Measurements from ENCODE around the gene RBM10. TPM values are rescaled to one million over a fixed set of nuclear protein-coding genes. Genes with fewer than 3 reads are reported as not detected.
A peak's percentile ranks its signal among the peaks of the same experiment; 100 is the strongest.

Gene RBM10
- total and polyA plus RNA-seq, 9 of the 15 experiments (the other 6 are each of a cell fraction or from before 2014, with no cell fraction given): 1.1 to 61.7 (median 31.5) TPM

GRCh38 chrX:47218280-47218919 is 73.4 kb downstream of the RBM10 start, which contains the start of gene CDK16 (continued):
- no peak for TF ChIP-seq TCFL5 (CRISPR knock-in tag; conservative IDR thresholded peaks at IDR 0.05)
- TF ChIP-seq POLR2A (conservative IDR thresholded peaks at IDR 0.05): peak; percentile 83
- no peak for TF ChIP-seq ZNF324 (CRISPR knock-in tag; IDR thresholded peaks at IDR 0.05)
- TF ChIP-seq, protein P1, sequence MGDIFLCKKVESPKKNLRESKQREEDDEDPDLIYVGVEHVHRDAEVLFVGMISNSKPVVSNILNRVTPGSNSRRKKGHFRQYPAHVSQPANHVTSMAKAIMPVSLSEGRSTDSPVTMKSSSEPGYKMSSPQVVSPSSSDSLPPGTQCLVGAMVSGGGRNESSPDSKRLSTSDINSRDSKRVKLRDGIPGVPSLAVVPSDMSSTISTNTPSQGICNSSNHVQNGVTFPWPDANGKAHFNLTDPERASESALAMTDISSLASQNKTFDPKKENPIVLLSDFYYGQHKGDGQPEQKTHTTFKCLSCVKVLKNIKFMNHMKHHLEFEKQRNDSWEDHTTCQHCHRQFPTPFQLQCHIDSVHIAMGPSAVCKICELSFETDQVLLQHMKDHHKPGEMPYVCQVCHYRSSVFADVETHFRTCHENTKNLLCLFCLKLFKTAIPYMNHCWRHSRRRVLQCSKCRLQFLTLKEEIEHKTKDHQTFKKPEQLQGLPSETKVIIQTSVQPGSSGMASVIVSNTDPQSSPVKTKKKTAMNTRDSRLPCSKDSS (IDR thresholded peaks at IDR 0.05; ENCODE audit: low read depth, partially characterized antibody): no peak
- peak; percentile 65 to 99 for TF ChIP-seq NONO (IDR thresholded peaks at IDR 0.05; ENCODE audit: low read depth in 2 of 2, low read length in 1 of 2)
- TF ChIP-seq, protein P2, sequence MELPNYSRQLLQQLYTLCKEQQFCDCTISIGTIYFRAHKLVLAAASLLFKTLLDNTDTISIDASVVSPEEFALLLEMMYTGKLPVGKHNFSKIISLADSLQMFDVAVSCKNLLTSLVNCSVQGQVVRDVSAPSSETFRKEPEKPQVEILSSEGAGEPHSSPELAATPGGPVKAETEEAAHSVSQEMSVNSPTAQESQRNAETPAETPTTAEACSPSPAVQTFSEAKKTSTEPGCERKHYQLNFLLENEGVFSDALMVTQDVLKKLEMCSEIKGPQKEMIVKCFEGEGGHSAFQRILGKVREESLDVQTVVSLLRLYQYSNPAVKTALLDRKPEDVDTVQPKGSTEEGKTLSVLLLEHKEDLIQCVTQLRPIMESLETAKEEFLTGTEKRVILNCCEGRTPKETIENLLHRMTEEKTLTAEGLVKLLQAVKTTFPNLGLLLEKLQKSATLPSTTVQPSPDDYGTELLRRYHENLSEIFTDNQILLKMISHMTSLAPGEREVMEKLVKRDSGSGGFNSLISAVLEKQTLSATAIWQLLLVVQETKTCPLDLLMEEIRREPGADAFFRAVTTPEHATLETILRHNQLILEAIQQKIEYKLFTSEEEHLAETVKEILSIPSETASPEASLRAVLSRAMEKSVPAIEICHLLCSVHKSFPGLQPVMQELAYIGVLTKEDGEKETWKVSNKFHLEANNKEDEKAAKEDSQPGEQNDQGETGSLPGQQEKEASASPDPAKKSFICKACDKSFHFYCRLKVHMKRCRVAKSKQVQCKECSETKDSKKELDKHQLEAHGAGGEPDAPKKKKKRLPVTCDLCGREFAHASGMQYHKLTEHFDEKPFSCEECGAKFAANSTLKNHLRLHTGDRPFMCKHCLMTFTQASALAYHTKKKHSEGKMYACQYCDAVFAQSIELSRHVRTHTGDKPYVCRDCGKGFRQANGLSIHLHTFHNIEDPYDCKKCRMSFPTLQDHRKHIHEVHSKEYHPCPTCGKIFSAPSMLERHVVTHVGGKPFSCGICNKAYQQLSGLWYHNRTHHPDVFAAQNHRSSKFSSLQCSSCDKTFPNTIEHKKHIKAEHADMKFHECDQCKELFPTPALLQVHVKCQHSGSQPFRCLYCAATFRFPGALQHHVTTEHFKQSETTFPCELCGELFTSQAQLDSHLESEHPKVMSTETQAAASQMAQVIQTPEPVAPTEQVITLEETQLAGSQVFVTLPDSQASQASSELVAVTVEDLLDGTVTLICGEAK (IDR thresholded peaks at IDR 0.05): peak; percentile 59; the same call in 1 of the 2 replicates
- TF ChIP-seq, protein P2 (CRISPR knock-in tag; IDR thresholded peaks at IDR 0.05): no peak
- TF ChIP-seq, protein P3, sequence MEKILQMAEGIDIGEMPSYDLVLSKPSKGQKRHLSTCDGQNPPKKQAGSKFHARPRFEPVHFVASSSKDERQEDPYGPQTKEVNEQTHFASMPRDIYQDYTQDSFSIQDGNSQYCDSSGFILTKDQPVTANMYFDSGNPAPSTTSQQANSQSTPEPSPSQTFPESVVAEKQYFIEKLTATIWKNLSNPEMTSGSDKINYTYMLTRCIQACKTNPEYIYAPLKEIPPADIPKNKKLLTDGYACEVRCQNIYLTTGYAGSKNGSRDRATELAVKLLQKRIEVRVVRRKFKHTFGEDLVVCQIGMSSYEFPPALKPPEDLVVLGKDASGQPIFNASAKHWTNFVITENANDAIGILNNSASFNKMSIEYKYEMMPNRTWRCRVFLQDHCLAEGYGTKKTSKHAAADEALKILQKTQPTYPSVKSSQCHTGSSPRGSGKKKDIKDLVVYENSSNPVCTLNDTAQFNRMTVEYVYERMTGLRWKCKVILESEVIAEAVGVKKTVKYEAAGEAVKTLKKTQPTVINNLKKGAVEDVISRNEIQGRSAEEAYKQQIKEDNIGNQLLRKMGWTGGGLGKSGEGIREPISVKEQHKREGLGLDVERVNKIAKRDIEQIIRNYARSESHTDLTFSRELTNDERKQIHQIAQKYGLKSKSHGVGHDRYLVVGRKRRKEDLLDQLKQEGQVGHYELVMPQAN (IDR thresholded peaks at IDR 0.05; ENCODE audit: borderline replicate concordance): 0 out of 2 replicates have a peak, but pooled peaks have one; percentile 23
- TF ChIP-seq ZNF174 (CRISPR knock-in tag; IDR thresholded peaks at IDR 0.05): no peak
- TF ChIP-seq JUND (IDR thresholded peaks at IDR 0.05; ENCODE audit: borderline replicate concordance, low read depth, low read length): peak; percentile 93
- no peak; the same call in 2 of the 3 replicates for TF ChIP-seq JUND (tag; IDR thresholded peaks at IDR 0.05; ENCODE audit: borderline replicate concordance, low read depth, low read length)
- TF ChIP-seq NUFIP1 (IDR thresholded peaks at IDR 0.05; ENCODE audit: partially characterized antibody): peak; percentile 93
- TF ChIP-seq SLC30A9 (CRISPR knock-in tag; IDR thresholded peaks at IDR 0.05): no peak
- TF ChIP-seq MIER1 (IDR thresholded peaks at IDR 0.05; ENCODE audit: low read depth): peak; percentile 67; the same call in 1 of the 2 replicates
- peak; percentile 27 to 69; a peak in 1 of 4 replicates for TF ChIP-seq MAZ (CRISPR knock-in tag; conservative IDR thresholded peaks at IDR 0.05 in 1 of 2, IDR thresholded peaks at IDR 0.05 in 1 of 2)
